GM19372 (cell line): Measurements from ENCODE around the gene BIRC5.

ENCODE experiments used
- ATAC-seq: cut with Tn5 transposase; IDR thresholded peaks from one replicate; pipeline ENCODE4 v1.9.1; 2021; ENCODE audit warnings: mild to moderate bottlenecking, low read depth, moderate library complexity; ENCODE audit not compliant: unreplicated experiment

BIRC5 gene

DNA sequence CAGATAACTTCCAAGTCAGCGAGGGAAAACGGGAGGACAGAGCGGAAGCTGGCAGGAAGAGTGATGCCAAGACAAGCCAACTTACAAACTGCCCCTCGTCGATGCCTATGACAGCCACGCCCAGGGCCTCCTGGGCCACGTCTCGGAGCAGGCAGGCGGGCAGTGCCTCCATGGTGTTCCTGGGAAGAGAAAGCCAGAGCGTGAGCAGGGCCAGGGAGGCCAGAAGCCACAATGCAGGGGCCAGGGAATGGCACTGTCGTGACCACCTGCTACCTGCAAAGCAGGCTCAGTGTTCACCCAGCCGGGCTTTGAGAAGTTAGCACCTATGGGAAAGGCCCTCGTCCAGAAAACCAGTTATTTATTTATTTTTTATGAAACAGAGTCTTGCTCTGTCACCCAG lies 31.5 kb upstream of the BIRC5 start:
- no peak for ATAC-seq

DNA sequence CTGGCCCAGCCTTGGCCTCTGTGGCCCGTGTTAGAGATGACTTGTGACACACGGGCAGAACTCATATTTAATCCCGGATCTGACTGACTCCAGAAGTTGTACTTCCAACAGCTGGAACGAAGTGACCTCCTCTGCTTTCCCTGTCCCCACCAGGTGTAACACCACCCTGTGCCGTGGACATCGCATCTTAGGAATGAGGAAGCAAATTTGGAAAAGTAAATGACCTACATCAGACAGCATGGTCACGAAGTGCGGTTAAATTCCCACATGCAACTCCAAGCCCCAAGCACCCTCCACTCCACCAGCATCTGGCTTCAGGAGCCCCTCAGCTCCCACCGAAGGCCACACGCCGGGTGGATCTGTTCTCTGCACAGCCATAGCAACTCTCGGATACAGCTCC lies 30.1 kb upstream of the BIRC5 start:
- no peak for ATAC-seq

DNA sequence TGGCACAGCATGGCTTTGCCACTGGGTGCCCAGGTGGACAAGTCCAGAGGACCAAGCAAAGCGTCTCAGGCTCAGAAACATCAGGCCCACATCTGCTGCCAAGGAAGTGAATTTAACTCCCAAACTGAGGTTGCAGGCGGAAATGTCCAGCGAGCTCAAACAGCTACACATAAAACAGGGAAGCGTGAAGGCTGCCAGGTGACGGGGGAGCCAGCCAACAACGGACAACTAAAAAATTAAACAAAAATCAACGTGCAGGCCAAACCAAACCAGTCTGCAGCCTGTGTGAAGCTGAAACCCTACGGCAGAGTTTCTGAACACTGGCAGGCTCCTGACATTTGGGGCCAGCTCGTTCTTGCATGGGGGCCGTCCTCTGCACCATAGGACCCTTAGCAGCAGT lies 29.7 kb upstream of the BIRC5 start:
- no peak for ATAC-seq

DNA sequence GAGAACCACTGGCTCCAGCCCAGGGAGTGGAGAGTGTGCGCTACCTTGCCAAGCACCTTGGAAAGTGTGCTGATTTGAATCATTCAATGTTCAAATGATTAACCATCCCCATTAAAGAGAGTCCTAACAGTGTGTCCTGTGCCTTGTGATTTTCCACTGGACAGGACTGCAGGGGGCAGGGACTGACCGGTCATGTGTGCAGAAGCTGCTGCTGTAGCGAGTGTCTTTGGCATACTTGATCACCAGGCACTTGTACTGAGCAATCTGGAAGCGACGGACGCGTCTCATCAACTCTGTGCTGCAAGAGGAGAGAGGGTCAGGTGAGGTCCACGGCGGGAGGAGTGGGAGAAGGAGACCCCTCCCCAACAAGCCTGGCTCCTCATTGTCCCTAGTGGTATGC lies 29.2 kb upstream of the BIRC5 start:
- ATAC-seq: no peak

DNA sequence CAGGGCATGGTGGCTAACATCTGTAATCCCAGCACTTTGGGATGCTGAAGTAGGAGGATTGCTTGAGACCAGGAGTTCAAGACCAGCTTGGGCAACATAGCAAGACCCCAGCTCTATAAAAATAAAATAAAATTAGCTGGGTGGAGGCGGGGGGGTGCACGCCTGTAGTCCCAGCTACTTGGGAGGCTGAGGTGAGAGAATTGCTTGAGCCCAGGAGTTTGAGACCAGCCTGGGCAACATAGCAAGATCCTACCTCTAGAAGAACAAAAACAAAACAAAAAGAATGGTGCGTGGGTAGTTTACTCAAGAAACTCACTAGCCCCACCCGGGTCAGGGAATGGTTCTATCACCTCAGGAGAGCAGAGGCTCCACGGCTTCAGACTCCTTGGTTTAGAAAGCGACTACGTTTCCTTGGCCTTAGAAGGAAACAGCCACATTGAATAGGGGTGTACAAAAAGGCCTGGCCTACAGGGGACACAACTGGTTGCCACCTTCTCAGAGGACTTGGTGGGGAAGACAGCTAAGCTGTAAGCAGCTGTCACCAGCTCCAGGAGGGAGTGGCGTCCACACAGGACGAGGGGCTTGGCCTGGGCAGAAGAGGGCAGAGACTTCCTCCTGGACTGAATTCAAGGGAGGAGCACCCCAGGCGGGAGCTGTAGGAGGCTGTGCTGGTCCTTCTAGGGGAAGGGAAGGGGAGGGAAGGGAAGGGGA lies 27.9 kb upstream of the BIRC5 start:
- ATAC-seq: no peak

DNA sequence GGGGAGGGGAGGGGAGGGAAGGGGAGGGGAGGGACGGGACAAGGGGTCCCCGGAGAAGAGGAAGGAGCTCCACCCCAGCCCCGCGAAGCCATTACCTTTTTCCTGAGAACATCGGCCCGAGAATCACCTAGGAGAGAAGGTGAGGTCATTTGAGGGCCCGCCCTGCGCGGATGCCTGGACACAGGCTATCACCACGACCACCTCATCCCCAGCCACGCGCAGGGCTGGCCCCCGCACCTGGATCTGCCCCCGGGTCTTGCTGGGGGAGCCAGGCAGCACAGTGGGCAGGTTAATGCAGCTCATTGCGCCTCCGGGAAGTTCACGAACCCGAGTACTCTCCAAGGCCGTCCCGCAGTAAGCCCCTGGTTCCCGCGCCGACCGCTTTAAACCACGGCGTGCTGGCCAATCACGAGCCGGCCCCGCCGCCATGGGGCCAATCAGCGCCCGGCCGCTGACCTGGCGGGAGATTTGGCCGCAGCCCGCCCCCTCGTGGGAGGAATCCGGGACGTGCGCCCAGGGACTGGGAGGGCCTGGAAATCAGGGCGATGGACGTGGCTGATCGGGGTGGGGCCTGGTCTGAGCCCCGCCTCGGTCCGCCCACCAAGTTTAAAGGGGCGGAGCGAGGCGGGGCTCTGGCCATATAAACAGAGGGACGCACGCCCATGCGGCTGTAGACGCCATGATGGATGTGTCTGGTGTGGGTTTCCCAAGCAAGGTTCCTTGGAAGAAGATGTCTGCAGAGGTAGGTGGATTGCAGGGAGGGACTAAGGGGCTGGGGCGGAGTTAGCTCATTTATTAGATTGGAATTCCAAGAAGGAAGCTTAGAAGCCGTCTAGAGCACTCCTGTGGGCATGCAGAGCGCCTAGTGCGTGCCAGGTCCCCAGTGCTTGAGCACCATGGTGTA lies 27.1 kb upstream of the BIRC5 start, which contains the start of the genes AFMID and TK1:
TSS of gene AFMID (plus strand) at position 671 of the 904 bp plus-strand sequence. CDS start at position 680, 9 bp downstream.
TSS of gene TK1 (minus strand) at position 361 of the 904 bp plus-strand sequence. CDS start at position 303, 58 bp downstream.
- ATAC-seq: peak; percentile 89

DNA sequence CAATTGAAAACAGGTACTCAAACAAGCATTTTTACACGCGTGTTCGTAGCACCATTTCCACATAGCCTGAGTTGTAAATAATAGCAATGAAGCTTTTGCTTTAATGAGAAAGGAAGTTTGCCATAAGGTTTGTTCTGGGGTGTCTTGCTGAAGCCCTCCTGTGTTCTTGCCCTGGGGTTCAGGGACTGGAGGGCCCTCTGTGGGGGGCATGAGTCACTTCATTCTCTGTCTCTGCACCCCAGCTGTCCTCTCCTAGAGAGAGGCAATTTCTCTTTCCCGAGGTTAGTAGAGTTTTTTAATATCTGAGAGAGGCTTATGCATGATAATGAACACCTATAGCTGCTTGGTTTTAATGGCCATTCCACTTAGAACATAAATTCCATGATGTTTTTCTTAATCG lies 17.3 kb upstream of the BIRC5 start:
- no peak for ATAC-seq

DNA sequence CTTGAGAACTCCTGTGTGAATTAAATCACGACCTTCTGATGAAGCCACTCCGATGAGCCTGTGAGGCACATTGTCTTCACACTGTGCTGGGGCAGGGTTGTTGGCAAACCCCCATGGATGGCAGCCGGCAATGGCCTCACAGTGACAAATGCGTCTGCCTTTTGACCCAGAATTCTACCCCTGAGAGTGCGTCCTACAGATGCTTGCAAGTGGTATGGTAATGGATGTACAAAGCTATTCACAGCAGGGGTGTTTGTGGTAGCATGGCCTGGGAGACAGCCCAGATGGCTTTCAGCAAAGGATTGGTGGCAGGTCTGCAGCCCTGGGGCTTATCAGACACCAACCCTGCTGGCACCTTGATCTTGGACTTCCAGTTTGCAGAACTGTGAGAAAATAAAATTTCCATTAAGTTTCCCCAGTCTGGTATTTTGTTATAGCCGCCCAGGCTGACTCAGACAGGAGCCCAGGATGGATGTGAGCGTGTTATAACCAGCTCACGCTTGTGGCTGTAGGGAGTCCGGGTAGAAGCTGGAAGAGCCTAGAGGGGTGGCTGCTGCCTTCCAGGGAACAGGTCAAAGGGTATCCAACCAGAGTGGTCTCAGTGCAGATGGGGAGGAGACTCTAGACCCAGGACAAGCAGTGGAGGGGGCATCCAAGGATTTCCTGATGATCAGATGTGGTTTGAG lies 16.8 kb upstream of the BIRC5 start:
- ATAC-seq: no peak

DNA sequence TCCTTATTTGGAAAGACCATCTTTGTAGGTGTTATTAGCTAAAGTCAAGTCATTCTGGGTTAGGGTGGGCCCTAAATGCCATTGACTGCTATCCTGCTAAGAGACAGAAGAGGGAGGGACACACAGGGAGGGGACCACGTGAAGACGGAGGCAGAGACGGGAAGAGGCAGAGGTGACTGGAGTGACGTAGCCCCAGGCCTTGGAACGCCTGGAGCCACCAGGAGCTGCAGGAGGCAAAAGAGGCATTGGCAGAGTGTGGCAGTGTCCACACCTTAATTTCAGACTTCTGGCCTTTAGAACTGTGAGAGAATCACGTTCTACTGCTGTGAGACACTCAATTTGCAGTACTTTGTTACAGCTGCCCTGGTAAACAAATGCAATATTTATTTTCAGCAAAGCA lies 13.6 kb upstream of the BIRC5 start:
- no peak for ATAC-seq

DNA sequence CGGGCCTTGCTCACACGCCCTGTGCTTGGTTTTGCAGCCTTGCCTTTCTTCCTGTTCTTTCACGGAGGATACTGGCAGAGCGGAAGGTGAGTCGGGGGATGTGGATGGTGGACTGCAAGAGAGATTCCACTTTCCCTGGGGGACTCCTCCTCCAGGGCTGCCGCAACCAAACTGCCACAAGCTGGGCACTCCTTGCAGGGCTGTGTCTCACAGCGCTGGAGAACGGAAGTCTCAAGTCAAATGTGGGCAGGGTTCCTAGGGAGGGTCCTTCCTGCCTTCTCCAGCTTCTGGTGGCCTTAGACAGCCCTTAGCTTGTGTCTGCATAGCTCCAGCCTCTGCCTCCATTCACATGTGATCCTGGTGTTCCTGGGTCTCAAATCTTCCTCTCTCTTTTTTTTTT lies 11.4 kb upstream of the BIRC5 start:
- no peak for ATAC-seq

DNA sequence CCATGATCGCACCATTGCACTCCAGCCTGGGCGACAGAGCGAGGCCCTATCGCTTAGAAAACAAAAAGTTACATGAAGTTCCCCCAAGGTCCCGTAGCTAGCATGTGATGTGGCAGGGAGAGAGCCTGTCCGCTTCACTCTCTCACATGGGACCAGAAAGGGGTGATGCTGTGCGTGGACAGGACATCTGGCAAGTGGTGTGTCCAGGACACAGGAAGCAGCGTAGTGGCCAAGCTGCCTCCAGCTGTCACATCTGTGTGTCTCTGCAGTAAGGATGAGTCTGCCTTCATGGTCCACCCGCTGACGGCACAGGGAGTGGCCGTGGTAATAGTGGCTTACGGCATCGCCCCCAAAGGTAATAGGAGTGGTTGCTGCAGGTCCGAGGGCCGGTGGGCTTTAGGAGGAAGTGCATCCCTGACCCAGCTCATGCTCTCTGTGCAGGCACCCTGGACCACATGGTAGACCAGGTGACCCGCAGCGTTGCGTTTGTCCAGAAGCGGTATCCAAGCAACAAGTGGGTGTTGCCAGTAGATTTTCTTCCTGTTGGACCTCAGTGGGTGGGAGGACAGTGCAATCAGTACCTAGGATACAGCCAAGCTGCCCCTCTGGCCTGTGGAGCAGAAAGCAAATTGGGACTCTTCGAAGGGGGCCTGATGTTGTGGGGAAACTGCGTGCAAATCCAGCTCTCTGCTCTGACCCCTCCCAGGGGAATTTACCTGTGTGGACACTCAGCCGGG lies 9.5 kb upstream of the BIRC5 start:
- ATAC-seq: no peak

DNA sequence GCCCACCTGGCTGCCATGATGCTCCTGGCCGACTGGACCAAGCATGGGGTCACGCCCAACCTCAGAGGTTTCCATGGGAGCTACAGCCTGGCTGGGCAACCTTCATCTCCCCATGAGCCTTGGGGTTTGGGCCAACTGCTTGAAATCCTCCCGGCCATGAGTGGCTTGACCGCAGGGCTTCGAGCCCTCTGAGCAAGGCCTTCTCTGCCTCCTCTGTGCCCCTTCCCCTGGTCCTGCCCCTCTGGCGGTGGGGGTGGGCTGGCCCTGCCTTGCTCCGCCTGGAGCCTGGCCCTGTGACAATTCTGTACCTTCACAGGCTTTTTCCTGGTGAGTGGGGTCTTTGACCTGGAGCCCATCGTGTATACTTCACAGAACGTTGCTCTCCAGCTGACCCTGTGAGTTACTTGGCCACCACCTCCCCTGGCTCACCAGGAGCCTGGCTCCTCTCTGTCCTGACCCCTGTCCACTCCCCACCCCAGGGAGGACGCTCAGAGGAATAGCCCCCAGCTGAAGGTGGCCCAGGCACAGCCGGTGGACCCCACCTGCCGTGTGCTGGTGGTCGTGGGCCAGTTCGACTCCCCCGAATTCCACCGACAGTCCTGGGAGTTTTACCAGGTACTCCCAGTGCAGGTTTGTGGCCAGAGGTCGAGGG lies 8.8 kb upstream of the BIRC5 start:
- ATAC-seq: no peak

DNA sequence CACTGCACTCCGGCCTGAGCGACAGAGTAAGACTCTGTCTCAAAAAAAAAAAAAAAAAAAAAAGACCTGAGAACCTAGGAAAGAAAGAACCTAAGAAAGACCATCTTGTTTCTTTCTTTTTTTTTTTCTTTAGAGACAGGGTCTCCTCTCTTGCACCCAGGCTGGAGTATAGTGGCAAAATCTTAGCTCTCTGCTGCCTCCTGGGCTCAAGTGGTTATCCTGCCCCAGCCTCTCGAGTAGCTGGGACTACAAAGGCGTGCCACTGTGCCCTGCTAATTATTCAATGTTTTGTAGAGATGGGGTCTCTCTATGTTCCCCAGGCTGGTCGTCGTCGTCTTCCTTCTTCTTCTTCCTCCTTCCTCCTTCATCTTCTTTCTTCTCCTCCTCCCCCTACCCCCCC lies 7.8 kb upstream of the BIRC5 start:
- no peak for ATAC-seq

DNA sequence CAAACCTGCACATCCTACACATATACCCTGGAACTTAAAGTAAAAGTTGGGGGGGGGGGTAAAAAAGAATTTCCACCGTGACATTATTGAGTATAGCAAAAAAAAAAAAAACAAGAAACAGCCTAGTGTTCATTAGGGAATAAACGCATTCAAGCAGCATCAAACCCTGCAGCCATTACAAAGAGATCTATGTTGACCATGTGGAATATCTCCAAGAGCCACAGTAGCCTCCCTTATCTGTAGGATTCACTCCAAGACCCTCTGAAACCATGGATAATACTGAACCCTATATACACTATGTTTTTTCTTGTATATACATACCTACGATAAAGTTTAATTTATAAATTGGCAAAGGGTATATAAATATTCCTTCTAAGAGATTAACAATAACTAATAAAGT lies 5.6 kb upstream of the BIRC5 start:
- ATAC-seq: no peak

DNA sequence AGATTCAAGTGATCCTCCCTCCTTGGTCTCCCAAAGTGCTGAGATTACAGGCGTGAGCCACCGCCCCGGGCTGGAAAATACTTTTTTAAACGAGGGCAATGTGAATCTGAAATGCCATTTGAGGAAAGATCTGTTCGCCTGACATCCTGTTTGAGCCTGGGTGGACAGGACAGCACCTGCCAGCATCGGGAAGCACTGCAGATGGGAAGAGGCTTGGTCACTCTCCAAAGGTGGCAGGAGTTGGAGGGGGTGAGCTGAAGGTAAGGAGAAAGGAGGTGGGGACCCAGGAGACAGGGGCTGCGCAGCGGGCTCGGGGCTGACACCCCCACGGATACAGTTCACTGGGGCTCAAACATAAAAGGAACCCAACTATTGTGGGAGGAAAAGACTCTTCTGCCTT lies 3.9 kb upstream of the BIRC5 start:
- no peak for ATAC-seq

DNA sequence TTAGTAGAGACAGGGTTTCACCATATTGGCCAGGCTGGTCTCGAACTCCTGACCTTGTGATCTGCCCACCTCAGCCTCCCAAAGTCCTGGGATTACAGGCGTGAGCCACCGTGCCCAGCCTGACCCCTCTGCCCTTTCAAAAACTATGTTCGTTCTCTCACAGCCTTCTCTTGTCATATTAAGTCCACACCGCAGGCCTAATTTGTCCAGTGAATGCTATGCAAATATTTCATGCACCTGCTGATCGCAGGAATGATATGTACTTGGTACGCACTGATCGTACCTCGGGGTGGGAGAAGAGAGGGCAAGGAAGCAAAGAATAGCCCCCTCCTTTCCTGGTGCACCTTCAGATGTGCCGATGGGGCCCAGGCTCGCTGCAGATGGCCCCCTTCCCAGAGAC lies 3.0 kb upstream of the BIRC5 start:
- no peak for ATAC-seq

DNA sequence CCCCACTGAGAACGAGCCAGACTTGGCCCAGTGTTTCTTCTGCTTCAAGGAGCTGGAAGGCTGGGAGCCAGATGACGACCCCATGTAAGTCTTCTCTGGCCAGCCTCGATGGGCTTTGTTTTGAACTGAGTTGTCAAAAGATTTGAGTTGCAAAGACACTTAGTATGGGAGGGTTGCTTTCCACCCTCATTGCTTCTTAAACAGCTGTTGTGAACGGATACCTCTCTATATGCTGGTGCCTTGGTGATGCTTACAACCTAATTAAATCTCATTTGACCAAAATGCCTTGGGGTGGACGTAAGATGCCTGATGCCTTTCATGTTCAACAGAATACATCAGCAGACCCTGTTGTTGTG lies 631 bp downstream of the BIRC5 start:
- ATAC-seq: no peak

DNA sequence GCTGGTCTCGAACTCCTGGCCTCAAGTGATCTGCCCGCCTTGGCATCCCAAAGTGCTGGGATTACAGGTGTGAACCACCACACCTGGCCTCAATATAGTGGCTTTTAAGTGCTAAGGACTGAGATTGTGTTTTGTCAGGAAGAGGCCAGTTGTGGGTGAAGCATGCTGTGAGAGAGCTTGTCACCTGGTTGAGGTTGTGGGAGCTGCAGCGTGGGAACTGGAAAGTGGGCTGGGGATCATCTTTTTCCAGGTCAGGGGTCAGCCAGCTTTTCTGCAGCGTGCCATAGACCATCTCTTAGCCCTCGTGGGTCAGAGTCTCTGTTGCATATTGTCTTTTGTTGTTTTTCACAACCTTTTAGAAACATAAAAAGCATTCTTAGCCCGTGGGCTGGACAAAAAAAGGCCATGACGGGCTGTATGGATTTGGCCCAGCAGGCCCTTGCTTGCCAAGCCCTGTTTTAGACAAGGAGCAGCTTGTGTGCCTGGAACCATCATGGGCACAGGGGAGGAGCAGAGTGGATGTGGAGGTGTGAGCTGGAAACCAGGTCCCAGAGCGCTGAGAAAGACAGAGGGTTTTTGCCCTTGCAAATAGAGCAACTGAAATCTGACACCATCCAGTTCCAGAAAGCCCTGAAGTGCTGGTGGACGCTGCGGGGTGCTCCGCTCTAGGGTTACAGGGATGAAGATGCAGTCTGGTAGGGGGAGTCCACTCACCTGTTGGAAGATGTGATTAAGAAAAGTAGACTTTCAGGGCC lies 5.5 kb downstream of the BIRC5 start:
- ATAC-seq: no peak

DNA sequence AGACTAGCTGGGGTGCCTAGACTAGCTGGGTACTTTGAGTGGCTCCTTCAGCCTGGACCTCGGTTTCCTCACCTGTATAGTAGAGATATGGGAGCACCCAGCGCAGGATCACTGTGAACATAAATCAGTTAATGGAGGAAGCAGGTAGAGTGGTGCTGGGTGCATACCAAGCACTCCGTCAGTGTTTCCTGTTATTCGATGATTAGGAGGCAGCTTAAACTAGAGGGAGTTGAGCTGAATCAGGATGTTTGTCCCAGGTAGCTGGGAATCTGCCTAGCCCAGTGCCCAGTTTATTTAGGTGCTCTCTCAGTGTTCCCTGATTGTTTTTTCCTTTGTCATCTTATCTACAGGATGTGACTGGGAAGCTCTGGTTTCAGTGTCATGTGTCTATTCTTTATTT lies 9.0 kb downstream of the BIRC5 start:
- no peak for ATAC-seq
